Liver (tissue), 9 donors: Measurements from ENCODE around the gene CPA1. TPM values are rescaled to one million over a fixed set of nuclear protein-coding genes. Genes with fewer than 3 reads are reported as not detected.
A peak's percentile ranks its signal among the peaks of the same experiment; 100 is the strongest.

Source experiments
- DNase-seq: peaks from one replicate; pipeline ENCODE4 v3.0.0-alpha.2; 2017; ENCODE audit warnings: low spot score
- H3K27ac ChIP-seq, 2 donors: one replicate each; pipeline ENCODE4 v1.7.0; 2013; ENCODE audit warnings: inconsistent platforms in 2 of 2, low read length in 2 of 2, control low read depth in 1 of 2, low read depth in 1 of 2, mild to moderate bottlenecking in 1 of 2
- H3K27me3 ChIP-seq, 4 donors: one replicate each; pipeline versions ENCODE4 v1.6.1 to v1.7.0; 2013; ENCODE audit warnings: low read length in 3 of 4, inconsistent platforms in 1 of 4, mild to moderate bottlenecking in 1 of 4, moderate library complexity in 1 of 4; ENCODE audit not compliant: control insufficient read depth in 4 of 4, insufficient read depth in 4 of 4
- H3K36me3 ChIP-seq, 4 donors: one replicate each; pipeline versions ENCODE4 v1.6.1 to v1.7.0; 2013; ENCODE audit warnings: low read length in 3 of 4, mild to moderate bottlenecking in 3 of 4, low read depth in 1 of 4, moderate library complexity in 1 of 4; ENCODE audit not compliant: control insufficient read depth in 4 of 4, insufficient read depth in 3 of 4
- H3K4me1 ChIP-seq, 4 donors: one replicate each; pipeline versions ENCODE4 v1.6.1 to v1.7.0; 2013; ENCODE audit warnings: low read length in 3 of 4, mild to moderate bottlenecking in 3 of 4, moderate library complexity in 1 of 4; ENCODE audit not compliant: control insufficient read depth in 4 of 4, insufficient read depth in 4 of 4
- H3K4me3 ChIP-seq, 3 donors: one replicate each; pipeline versions ENCODE4 v1.6.1 to v1.7.0; 2013; ENCODE audit warnings: low read length in 3 of 3, control low read depth in 1 of 3, low read depth in 1 of 3, mild to moderate bottlenecking in 1 of 3
- H3K9ac ChIP-seq, 2 donors: one replicate each; pipeline ENCODE4 v1.7.0; 2013; ENCODE audit warnings: low read length in 2 of 2, mild to moderate bottlenecking in 2 of 2, moderate library complexity in 2 of 2, control low read depth in 1 of 2, low read depth in 1 of 2
- H3K9me3 ChIP-seq, 4 donors: one replicate each; pipeline versions ENCODE4 v1.6.1 to v1.7.0; 2013; ENCODE audit warnings: low read length in 3 of 4; ENCODE audit not compliant: control insufficient read depth in 4 of 4
- ATF3 ChIP-seq: IDR thresholded peaks from 2 replicates; pipeline ENCODE4 v1.6.1; 2016; ENCODE audit warnings: antibody characterized with exemption
- CTCF ChIP-seq: fragments of 150-350 bp; IDR thresholded peaks from 2 replicates; pipeline ENCODE4 v1.5.1; 2017; ENCODE audit warnings: improper control_type of control experiment, low read depth, low read length; ENCODE audit not compliant: missing input control
- EGR1 ChIP-seq, 2 donors: IDR thresholded peaks; 2 replicates each; pipeline ENCODE4 v1.6.1; 2016 to 2018; ENCODE audit warnings: antibody characterized with exemption in 2 of 2, low read depth in 2 of 2
- FOXA1 ChIP-seq: IDR thresholded peaks from 2 replicates; pipeline ENCODE4 v1.6.1; 2016; ENCODE audit warnings: antibody characterized with exemption
- FOXA2 ChIP-seq: IDR thresholded peaks from 2 replicates; pipeline ENCODE4 v1.6.1; 2016; ENCODE audit warnings: antibody characterized with exemption
- HNF4A ChIP-seq, 2 donors: conservative IDR thresholded peaks; 2 replicates each; pipeline ENCODE4 v1.6.1; 2016; ENCODE audit warnings: antibody characterized with exemption in 2 of 2, mild to moderate bottlenecking in 2 of 2
- HNF4G ChIP-seq: IDR thresholded peaks from 2 replicates; pipeline ENCODE4 v1.6.1; 2016; ENCODE audit warnings: antibody characterized with exemption
- JUND ChIP-seq, 2 donors: IDR thresholded peaks; 2 replicates each; pipeline ENCODE4 v1.6.1; 2016; ENCODE audit warnings: antibody characterized with exemption in 2 of 2
- MAX ChIP-seq: IDR thresholded peaks from 2 replicates; pipeline ENCODE4 v1.6.1; 2016; ENCODE audit warnings: antibody characterized with exemption
- NR2F2 ChIP-seq: IDR thresholded peaks from 2 replicates; pipeline ENCODE4 v1.6.1; 2016; ENCODE audit warnings: antibody characterized with exemption
- RAD21 ChIP-seq, 2 donors: IDR thresholded peaks; 2 replicates each; pipeline ENCODE4 v1.6.1; 2016; ENCODE audit warnings: antibody characterized with exemption in 2 of 2, mild to moderate bottlenecking in 2 of 2
- REST ChIP-seq: IDR thresholded peaks from 2 replicates; pipeline ENCODE4 v1.6.1; 2016; ENCODE audit warnings: antibody characterized with exemption, mild to moderate bottlenecking
- RXRA ChIP-seq, 2 donors: IDR thresholded peaks; 2 replicates each; pipeline ENCODE4 v1.6.1; 2017 to 2018; ENCODE audit warnings: antibody characterized with exemption in 2 of 2, mild to moderate bottlenecking in 1 of 2
- SP1 ChIP-seq: IDR thresholded peaks from 2 replicates; pipeline ENCODE4 v1.6.1; 2018; ENCODE audit warnings: antibody characterized with exemption, mild to moderate bottlenecking
- YY1 ChIP-seq: IDR thresholded peaks from 2 replicates; pipeline ENCODE4 v1.6.1; 2016; ENCODE audit warnings: antibody characterized with exemption, mild to moderate bottlenecking
- ZBTB33 ChIP-seq: IDR thresholded peaks from 2 replicates; pipeline ENCODE4 v1.6.1; 2016; ENCODE audit warnings: antibody characterized with exemption
- WGBS: extraction: QIAGEN DNeasy Blood & Tissue Kit; methylation state at CpG from one replicate; pipeline ENCODE4 v1.1.7; 2013; 5-methylcytosine and 5-hydroxymethylcytosine counted together
- polyA plus RNA-seq, 2 donors: library from polyadenylated mRNA; stranded (reverse) in 1 of 2; unstranded in 1 of 2; fragments of 200-250 nt in 1 of 2; fragments of >200 nt in 1 of 2; fragmentation: Nextera tagmentation in 1 of 2; extraction: Ambion mirVana in 1 of 2; gene quantifications; one replicate each; pipeline versions ENCODE4 v1.2.1 to v1.2.3, GENCODE V29; 2013 to 2015
- total RNA-seq, 2 donors: library from RNA; depleted of rRNA; stranded (reverse); fragments of >200 nt; gene quantifications; one replicate each; pipeline ENCODE4 v1.2.3, GENCODE V29; 2014
- donor health status: healthy.
- donor health status: healthy.
- donor health status: healthy.
- donor health status: healthy.
- donor health status: healthy.

CPA1 gene
- total and polyA plus RNA-seq, 4 donors, result 0.07 to 0.42 TPM; not detected in 2

GRCh38 chr7:130352194-130353074, 27.9 kb upstream of the CPA1 start:
- H3K9ac ChIP-seq, result no peak overlapping the region
- peak overlapping the region in 1 of 2 donors; percentile 42 for H3K27ac ChIP-seq
- 71% methylated on average over 20 of the region's 20 CpGs for WGBS
- no peaks in the 10 kb centered on the region for H3K4me1 ChIP-seq
- peaks cover 0 to 3% (median 0%) of the 10 kb centered on the region in 4 donors for H3K27me3 ChIP-seq
- TF ChIP-seq ATF3 (no peak), RAD21 (IDR thresholded peaks at IDR 0.05) (no peak), JUND (IDR thresholded peaks at IDR 0.05) (peak; percentile 79 to 87)
- no peak for DNase-seq
- no peak overlapping the region for H3K4me3 ChIP-seq
- H3K36me3 ChIP-seq, result no peaks in the 10 kb centered on the region
- H3K9me3 ChIP-seq, result no peaks in the 10 kb centered on the region

GRCh38 chr7:130353196-130353595, 27.1 kb upstream of the CPA1 start:
- no peak overlapping the region for H3K4me3 ChIP-seq
- TF ChIP-seq EGR1 (IDR thresholded peaks at IDR 0.05; ENCODE audit: low read depth in 2 of 2), result no peak
- H3K27ac ChIP-seq, result no peak overlapping the region
- no peak for DNase-seq
- peaks cover 0 to 3% (median 0%) of the 10 kb centered on the region in 4 donors for H3K27me3 ChIP-seq
- WGBS, result 83% methylated on average over 7 of the region's 7 CpGs
- no peak overlapping the region for H3K9ac ChIP-seq
- H3K36me3 ChIP-seq, result no peaks in the 10 kb centered on the region
- H3K9me3 ChIP-seq, result no peaks in the 10 kb centered on the region
- H3K4me1 ChIP-seq, result no peaks in the 10 kb centered on the region

- DNase-seq, result no peak
- Histone ChIP-seq H3K27me3 (peaks cover 0 to 3% (median 0%) of the 10 kb centered on the region in 4 donors), H3K4me3 (no peak overlapping the region), H3K9me3 (peaks cover 3 to 11% (median 5%) of the 10 kb centered on the region in 4 donors), H3K9ac (no peak overlapping the region), H3K4me1 (no peaks in the 10 kb centered on the region), H3K36me3 (no peaks in the 10 kb centered on the region), H3K27ac (peak overlapping the region in 1 of 2 donors; percentile 32)
- 70% methylated on average over 9 of the region's 9 CpGs for WGBS
- TF ChIP-seq YY1, result no peak
- no peak for TF ChIP-seq JUND (IDR thresholded peaks at IDR 0.05)
- peak in 1 of 2 donors; percentile 24 for TF ChIP-seq RAD21 (IDR thresholded peaks at IDR 0.05)
- TF ChIP-seq NR2F2, result peak; percentile 77
- TF ChIP-seq ATF3, result no peak
- peak; percentile 28 for TF ChIP-seq SP1
- no peak for TF ChIP-seq CTCF
- TF ChIP-seq ZBTB33, result no peak
- TF ChIP-seq EGR1 (IDR thresholded peaks at IDR 0.05; ENCODE audit: low read depth in 2 of 2), result no peak
- no peak for TF ChIP-seq FOXA1
- TF ChIP-seq HNF4G, result no peak
- peak; percentile 94 for TF ChIP-seq REST
- no peak for TF ChIP-seq HNF4A (conservative IDR thresholded peaks at IDR 0.05)
- no peak for TF ChIP-seq MAX
- peak; percentile 8 to 34 for TF ChIP-seq RXRA (IDR thresholded peaks at IDR 0.05)
- no peak for TF ChIP-seq FOXA2
Observed at GRCh38 chr7:130356121-130356875, 24.0 kb upstream of the CPA1 start.
